ENCODE measurements around the gene E2F4.

E2F4 gene

DNA sequence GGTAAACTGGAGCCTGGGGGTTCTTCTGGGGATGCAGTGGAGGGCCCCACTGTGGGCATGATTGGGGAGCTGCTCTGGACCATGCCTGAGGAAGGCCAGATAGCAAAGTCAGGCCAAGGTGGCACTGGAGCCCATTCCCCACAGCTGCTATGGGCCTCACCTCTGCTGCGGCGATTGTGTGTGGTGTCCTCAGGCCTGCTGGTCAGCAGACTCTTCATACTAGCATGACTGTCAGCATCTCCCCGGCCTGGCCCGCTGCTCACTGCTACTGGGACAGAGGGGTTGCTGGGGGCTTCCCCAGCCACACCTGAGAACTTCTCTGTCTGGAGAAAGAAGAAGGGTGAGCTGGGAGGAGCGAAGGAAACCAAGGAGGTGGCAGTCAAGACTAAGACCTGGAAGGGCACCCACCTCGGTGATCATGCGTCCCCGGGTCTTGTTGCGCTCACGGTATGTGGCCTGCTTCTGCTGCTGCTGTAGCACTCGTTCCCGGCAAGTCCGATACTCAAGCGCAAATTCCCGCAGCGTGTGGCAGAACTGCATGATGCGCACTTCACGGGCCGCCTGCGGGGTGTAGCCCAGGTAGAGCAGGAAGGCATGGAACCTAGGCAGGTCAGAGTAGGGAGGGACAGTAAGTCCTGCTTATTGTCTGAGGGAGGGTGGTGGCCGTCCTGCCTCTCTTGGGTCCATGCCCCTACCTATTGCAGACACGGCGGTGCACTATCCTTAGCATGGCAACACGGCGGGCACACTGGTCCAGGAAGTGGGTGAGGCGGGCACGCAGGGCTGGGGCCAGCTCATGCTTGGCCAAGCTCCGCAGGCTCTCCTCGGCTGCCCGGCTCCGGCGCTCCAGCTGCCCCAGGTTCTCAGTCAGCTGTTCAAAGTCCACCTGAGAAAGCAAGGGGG is 38.2 kb downstream of the E2F4 start:
- no peak for DNase-seq (ENCODE audit: extremely low spot score)
- TF ChIP-seq, protein P1, sequence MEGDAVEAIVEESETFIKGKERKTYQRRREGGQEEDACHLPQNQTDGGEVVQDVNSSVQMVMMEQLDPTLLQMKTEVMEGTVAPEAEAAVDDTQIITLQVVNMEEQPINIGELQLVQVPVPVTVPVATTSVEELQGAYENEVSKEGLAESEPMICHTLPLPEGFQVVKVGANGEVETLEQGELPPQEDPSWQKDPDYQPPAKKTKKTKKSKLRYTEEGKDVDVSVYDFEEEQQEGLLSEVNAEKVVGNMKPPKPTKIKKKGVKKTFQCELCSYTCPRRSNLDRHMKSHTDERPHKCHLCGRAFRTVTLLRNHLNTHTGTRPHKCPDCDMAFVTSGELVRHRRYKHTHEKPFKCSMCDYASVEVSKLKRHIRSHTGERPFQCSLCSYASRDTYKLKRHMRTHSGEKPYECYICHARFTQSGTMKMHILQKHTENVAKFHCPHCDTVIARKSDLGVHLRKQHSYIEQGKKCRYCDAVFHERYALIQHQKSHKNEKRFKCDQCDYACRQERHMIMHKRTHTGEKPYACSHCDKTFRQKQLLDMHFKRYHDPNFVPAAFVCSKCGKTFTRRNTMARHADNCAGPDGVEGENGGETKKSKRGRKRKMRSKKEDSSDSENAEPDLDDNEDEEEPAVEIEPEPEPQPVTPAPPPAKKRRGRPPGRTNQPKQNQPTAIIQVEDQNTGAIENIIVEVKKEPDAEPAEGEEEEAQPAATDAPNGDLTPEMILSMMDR (IDR thresholded peaks at IDR 0.05; ENCODE audit: control extremely low read depth, extremely low read depth, low read depth, missing control alignments): no peak
- POLR2A ChIA-PET: interaction anchor here (1.7 to 3.0 kb wide), 2 partner anchors 14 to 17 kb away, joined by 8 to 11 read pairs; partner anchors contain the start of gene FHOD1
- CTCF ChIA-PET: interaction anchor here (1.3 kb wide), 1 partner anchor 18 kb away, joined by 4 read pairs; no protein-coding TSS in a partner anchor

DNA sequence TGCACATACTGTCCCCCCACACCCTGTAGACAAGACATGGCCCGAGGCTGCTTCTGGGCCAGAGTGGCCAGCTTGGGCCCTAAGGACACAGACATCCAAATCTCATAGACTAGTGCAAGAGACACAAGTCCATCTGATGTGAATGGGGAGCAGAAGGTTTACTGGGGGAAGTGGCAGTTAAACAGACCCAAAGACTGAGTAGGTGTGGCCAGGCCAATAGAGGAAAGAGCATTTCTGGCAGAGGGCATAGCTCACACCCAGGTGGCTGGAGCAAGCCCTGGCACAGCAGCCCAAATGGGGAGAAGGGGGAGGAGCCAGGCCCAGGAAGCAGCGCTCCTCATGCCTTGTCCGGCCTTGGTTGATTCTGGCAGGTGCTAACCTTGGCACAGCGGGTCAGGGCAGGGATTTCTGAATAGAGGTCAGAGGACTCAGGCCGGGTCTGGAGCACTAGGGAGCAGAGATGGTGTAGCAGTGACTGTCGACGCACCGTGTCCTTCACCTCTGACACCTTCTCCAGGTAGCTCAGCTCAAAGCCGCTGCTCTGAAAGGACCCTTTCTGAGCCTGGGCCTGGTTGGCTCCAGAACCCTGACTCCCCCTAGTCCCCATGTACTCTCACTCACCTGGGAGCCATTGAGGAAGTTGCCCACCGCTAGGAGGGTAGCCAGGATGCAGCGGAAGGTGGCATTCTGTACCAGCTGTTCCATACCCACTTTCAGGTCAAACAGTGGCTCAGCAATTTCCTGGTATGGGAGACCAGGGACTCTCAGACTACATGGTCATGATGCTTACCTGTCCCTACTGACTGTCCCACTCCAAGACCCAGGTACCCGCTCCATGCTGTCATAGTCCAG is 39.1 kb downstream of the E2F4 start:
- ChIA-PET CTCF (interaction anchor here (0.7 to 1.3 kb wide), 4 partner anchors 17 to 336 kb away, joined by 3 to 4 read pairs (median 3); no protein-coding TSS in a partner anchor), POLR2A (interaction anchor here (1.7 to 3.0 kb wide), 2 partner anchors 13 to 16 kb away, joined by 8 to 11 read pairs; partner anchors contain the start of gene FHOD1)
- DNase-seq (ENCODE audit: extremely low spot score): no peak
- TF ChIP-seq, protein P1 (IDR thresholded peaks at IDR 0.05; ENCODE audit: control extremely low read depth, extremely low read depth, low read depth, missing control alignments): no peak

DNA sequence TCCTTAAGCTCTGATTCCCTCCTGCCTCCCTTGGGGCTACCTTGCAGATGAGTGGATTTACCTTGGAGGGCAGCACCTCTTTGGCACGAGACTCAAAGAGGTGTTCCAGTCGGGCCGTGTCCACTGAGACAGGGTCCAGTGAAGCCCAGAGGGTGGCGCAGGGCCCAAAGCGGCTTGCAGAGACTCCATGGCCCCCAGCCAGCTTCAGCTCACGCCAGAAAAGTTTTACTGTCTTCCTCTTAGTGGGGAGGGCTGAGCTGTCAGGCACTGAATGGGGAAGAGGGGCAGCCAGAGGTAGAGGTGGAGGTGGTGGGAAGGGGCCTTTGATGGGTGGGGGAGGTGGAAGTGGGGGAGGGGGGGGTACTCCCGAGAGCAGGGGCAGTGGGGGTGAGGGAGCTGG is 41.6 kb downstream of the E2F4 start:
- ChIA-PET CTCF (interaction anchor here (1.0 to 4.9 kb wide), 3 partner anchors 9 to 216 kb away, joined by 3 to 32 read pairs (median 3); partner anchors contain the start of gene FHOD1), POLR2A (no interaction called here)
- no peak for DNase-seq (ENCODE audit: extremely low spot score)
- TF ChIP-seq, protein P1 (IDR thresholded peaks at IDR 0.05; ENCODE audit: control extremely low read depth, extremely low read depth, low read depth, missing control alignments): no peak

DNA sequence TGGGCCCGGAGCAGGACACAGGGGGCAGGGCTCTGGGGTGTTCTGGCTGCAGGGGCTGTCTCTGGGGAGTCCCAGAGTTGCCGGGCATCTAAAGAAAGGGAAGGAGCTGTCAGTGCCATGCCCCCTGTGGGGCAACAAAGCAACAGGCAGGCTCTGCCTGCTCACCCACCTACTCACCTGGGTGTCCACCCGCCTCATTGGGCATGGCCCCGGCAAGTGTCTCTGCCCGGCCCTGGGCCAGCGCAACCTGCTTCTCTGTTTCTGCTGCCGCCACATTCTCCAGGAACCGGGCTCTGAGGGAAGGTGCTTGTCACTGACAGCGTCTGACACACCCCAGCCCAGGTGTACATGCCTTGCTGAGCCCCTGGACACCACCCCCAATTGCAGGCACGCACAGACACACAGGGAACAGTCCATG is 42.2 kb downstream of the E2F4 start:
- ChIA-PET POLR2A (no interaction called here), CTCF (interaction anchor here (1.4 to 4.9 kb wide), 2 partner anchors 11 to 217 kb away, joined by 3 to 32 read pairs; partner anchors contain the start of gene FHOD1)
- DNase-seq (ENCODE audit: extremely low spot score): no peak
- TF ChIP-seq, protein P1 (IDR thresholded peaks at IDR 0.05; ENCODE audit: control extremely low read depth, extremely low read depth, low read depth, missing control alignments): no peak

DNA sequence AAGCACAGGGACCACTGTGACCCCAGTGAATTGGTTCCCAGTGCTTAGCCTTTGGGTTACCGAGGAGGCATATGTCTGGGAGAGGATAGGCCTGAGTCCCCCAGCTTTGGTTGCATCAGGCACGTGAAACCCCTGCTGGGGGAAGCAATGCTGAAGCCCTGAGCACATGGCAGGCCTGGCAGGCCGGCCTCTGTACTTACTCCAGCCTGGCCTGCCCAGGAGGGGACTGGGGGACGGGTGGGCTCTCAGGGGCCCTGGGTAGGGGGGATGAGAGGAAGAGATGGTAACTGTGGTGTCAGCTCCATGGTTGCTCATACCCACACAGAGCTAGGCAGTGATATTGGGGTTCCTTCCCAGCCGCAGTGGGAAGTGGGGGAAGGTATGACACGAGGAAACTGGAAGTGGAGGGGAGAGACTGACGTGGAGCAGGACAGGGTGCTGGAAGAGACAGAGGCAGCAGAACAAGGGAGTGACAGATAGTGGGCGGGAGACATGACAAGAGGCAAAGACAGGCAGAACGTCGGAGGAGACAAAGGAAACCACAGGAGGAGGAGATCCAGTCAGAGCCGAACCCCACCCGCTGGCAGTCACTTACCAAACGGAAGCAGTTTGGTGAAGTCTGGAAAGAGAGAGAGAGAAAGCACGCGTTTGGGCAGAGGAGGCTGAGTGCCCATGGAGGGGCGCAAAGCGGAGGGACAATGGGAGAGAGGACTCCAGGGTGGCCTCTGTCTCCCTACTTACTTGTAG is 44.0 kb downstream of the E2F4 start:
- TF ChIP-seq, protein P1 (IDR thresholded peaks at IDR 0.05; ENCODE audit: control extremely low read depth, extremely low read depth, low read depth, missing control alignments): no peak
- POLR2A ChIA-PET: interaction anchor here (0.8 to 1.5 kb wide), 3 partner anchors 8 to 11 kb away, joined by 3 to 9 read pairs (median 5); partner anchors contain the start of genes FHOD1 and TMEM208
- CTCF ChIA-PET: interaction anchor here (4.9 kb wide), 1 partner anchor 9 kb away, joined by 32 read pairs; the partner anchor contains the start of gene FHOD1
- DNase-seq (ENCODE audit: extremely low spot score): no peak
